Measurements from ENCODE around the gene NTHL1. TPM values are rescaled to one million over a fixed set of nuclear protein-coding genes. Genes with fewer than 3 reads are reported as not detected.

Gene NTHL1
- total and polyA plus RNA-seq, 2 donors (not counting 3 experiments of a cell fraction or from before 2014, with no cell fraction given), result 39.8 to 65.8 TPM

GRCh38 chr16:2077696-2078095, 30.1 kb upstream of the NTHL1 start:
- no peak for TF ChIP-seq GATA2 (IDR thresholded peaks at IDR 0.05; ENCODE audit: insufficient read depth, insufficient read length, low read depth, low read length)
- Histone ChIP-seq H3K4me3 (replicated peaks in 1 of 3; ENCODE audit: insufficient read depth in 1 of 3, low read depth in 1 of 3, low read length in 3 of 3) (no peak overlapping the region), H3K4me2 (ENCODE audit: insufficient read depth, low read length) (no peak overlapping the region), H3K9me1 (replicated peaks; ENCODE audit: control insufficient read depth, extremely low read depth, insufficient read depth, low read length) (no peaks in the 10 kb centered on the region), H3K27ac (ENCODE audit: insufficient read depth, low read depth, low read length) (no peak overlapping the region), H3K9ac (replicated peaks; ENCODE audit: extremely low read depth, insufficient read depth, low read length) (no peak overlapping the region), H2AFZ (ENCODE audit: low read depth, low read length) (no peak overlapping the region), H3K79me2 (ENCODE audit: control insufficient read depth, insufficient read depth, low read length) (no peaks in the 10 kb centered on the region), H3K27me3 (ENCODE audit: control insufficient read depth in 2 of 2, insufficient read depth in 2 of 2, low read length in 2 of 2) (no peaks in the 10 kb centered on the region), H3K4me1 (ENCODE audit: control insufficient read depth, extremely low read depth, insufficient read depth, low read length) (no peaks in the 10 kb centered on the region), H3K36me3 (ENCODE audit: control insufficient read depth in 2 of 2, extremely low read depth in 1 of 2, insufficient read depth in 2 of 2, low read length in 2 of 2) (peaks cover 2 to 56% of the 10 kb centered on the region in 2 experiments), H3K9me3 (replicated peaks; ENCODE audit: control insufficient read depth, insufficient read depth, low read length) (no peaks in the 10 kb centered on the region), H4K20me1 (replicated peaks; ENCODE audit: control insufficient read depth, extremely low read depth, insufficient read depth, low read length) (no peaks in the 10 kb centered on the region)
- ChIA-PET CTCF (no interaction called here), POLR2A (no interaction called here)
- DNase-seq (ENCODE audit: low read depth, low spot score) (no peak), FAIRE-seq (no peak)
- intact Hi-C loops (cut with micrococcal nuclease) (no loop called here), dilution Hi-C loops (cut with MboI; ENCODE audit: extremely low pct_ligation_motif_present, low sequenced_read_pairs) (no loop called here)
- BruUV-seq (replicated peaks), result no TSS peak

GRCh38 chr16:2077016-2077415, 29.4 kb upstream of the NTHL1 start:
- no peaks in the 10 kb centered on the region for H3K79me2 ChIP-seq (ENCODE audit: control insufficient read depth, insufficient read depth, low read length)
- dilution Hi-C loops (cut with MboI; ENCODE audit: extremely low pct_ligation_motif_present, low sequenced_read_pairs), result no loop called here
- H3K9ac ChIP-seq (replicated peaks; ENCODE audit: extremely low read depth, insufficient read depth, low read length), result no peak overlapping the region
- H3K9me1 ChIP-seq (replicated peaks; ENCODE audit: control insufficient read depth, extremely low read depth, insufficient read depth, low read length), result no peaks in the 10 kb centered on the region
- FAIRE-seq, result no peak
- CTCF ChIA-PET, result interaction anchor here (0.8 kb wide), 1 partner anchor 9 kb away, joined by 3 read pairs; no protein-coding TSS in a partner anchor
- no TSS peak for BruUV-seq (replicated peaks)
- no peaks in the 10 kb centered on the region for H3K27me3 ChIP-seq (ENCODE audit: control insufficient read depth in 2 of 2, insufficient read depth in 2 of 2, low read length in 2 of 2)
- H2AFZ ChIP-seq (ENCODE audit: low read depth, low read length), result no peak overlapping the region
- H3K4me3 ChIP-seq (replicated peaks in 1 of 3; ENCODE audit: insufficient read depth in 1 of 3, low read depth in 1 of 3, low read length in 3 of 3), result no peak overlapping the region
- H3K9me3 ChIP-seq (replicated peaks; ENCODE audit: control insufficient read depth, insufficient read depth, low read length), result no peaks in the 10 kb centered on the region
- peaks cover 2 to 52% of the 10 kb centered on the region in 2 experiments for H3K36me3 ChIP-seq (ENCODE audit: control insufficient read depth in 2 of 2, extremely low read depth in 1 of 2, insufficient read depth in 2 of 2, low read length in 2 of 2)
- H3K4me2 ChIP-seq (ENCODE audit: insufficient read depth, low read length), result no peak overlapping the region
- no peaks in the 10 kb centered on the region for H3K4me1 ChIP-seq (ENCODE audit: control insufficient read depth, extremely low read depth, insufficient read depth, low read length)
- POLR2A ChIA-PET, result no interaction called here
- TF ChIP-seq, protein P1, sequence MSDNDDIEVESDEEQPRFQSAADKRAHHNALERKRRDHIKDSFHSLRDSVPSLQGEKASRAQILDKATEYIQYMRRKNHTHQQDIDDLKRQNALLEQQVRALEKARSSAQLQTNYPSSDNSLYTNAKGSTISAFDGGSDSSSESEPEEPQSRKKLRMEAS (IDR thresholded peaks at IDR 0.05; ENCODE audit: insufficient read depth, insufficient read length), result no peak
- TF ChIP-seq JUN (IDR thresholded peaks at IDR 0.05; ENCODE audit: borderline replicate concordance, insufficient read depth, insufficient read length, low read depth) (no peak), POLR2AphosphoS5 (IDR thresholded peaks at IDR 0.05; ENCODE audit: insufficient read depth, low read depth, low read length) (no peak), EZH2 (IDR thresholded peaks at IDR 0.05; ENCODE audit: borderline replicate concordance, low read depth, low read length, severe bottlenecking) (no peak), CTCF (IDR thresholded peaks at IDR 0.05; ENCODE audit: extremely low read depth in 1 of 2, insufficient read depth in 1 of 2, low read depth in 1 of 2, low read length in 2 of 2) (no peak), GATA2 (IDR thresholded peaks at IDR 0.05; ENCODE audit: insufficient read depth, insufficient read length, low read depth, low read length) (no peak), POLR2A (IDR thresholded peaks at IDR 0.05; ENCODE audit: low read depth, low read length) (no peak), MYC (IDR thresholded peaks at IDR 0.05; ENCODE audit: low read depth, low read length) (no peak), FOS (IDR thresholded peaks at IDR 0.05; ENCODE audit: borderline replicate concordance, insufficient read depth, low read length) (no peak)
- intact Hi-C loops (cut with micrococcal nuclease), result no loop called here
- no peak overlapping the region for H3K27ac ChIP-seq (ENCODE audit: insufficient read depth, low read depth, low read length)
- H4K20me1 ChIP-seq (replicated peaks; ENCODE audit: control insufficient read depth, extremely low read depth, insufficient read depth, low read length), result no peaks in the 10 kb centered on the region
- DNase-seq (ENCODE audit: low read depth, low spot score), result no peak

Data from endothelial cell of umbilical vein (primary cell).